H1 (cell line): ENCODE results near the gene MAGEB3. TPM values are rescaled to one million over a fixed set of nuclear protein-coding genes. Genes with fewer than 3 reads are reported as not detected.

Source experiments
- CTCF ChIA-PET: fragments of 300-600 bp; sonication (Branson Sonifier 250); formaldehyde crosslinking; loops from one replicate; lab custom pipeline; 2021; ENCODE audit not compliant: partially characterized antibody; lab: Charles Lee
- POLR2A ChIA-PET: fragments of 300-600 bp; sonication (Branson Sonifier 250); formaldehyde crosslinking; loops from one replicate; lab custom pipeline; 2021; ENCODE audit warnings: inconsistent platforms; ENCODE audit not compliant: partially characterized antibody; lab: Charles Lee
- DNase-seq, 2 experiments: peaks; one replicate each; pipeline versions ENCODE4 v3.0.0 to v3.0.0-alpha.2; 2010 to 2022; ENCODE audit warnings: low spot score in 2 of 2, low read depth in 1 of 2, mixed read lengths in 1 of 2
- FAIRE-seq: peaks from 2 replicates; lab custom pipeline; 2011; peaks lifted over from hg19 to GRCh38; lab: Jason Lieb, UNC
- H2AFZ ChIP-seq: 2 replicates; pipeline ENCODE4 v1.8.1; 2012; ENCODE audit warnings: low read length, inconsistent platforms
- H2AK5ac ChIP-seq: 2 replicates; pipeline ENCODE4 v1.6.1; 2013; ENCODE audit warnings: low read depth, low read length
- H2BK120ac ChIP-seq: replicated peaks from 2 replicates; pipeline ENCODE3; 2013; ENCODE audit warnings: low read depth, low read length, inconsistent platforms
- H2BK12ac ChIP-seq: 2 replicates; pipeline ENCODE4 v1.6.1; 2013; ENCODE audit warnings: low read depth, low read length
- H2BK15ac ChIP-seq: 2 replicates; pipeline ENCODE4 v1.6.1; 2013; ENCODE audit warnings: low read length
- H2BK20ac ChIP-seq: 2 replicates; pipeline ENCODE4 v1.6.1; 2013; ENCODE audit warnings: low read length
- H2BK5ac ChIP-seq: 2 replicates; pipeline ENCODE4 v1.6.1; 2013; ENCODE audit warnings: low read depth, low read length
- H3K14ac ChIP-seq: 2 replicates; pipeline ENCODE4 v1.6.1; 2013; ENCODE audit warnings: inconsistent platforms; ENCODE audit not compliant: insufficient read length
- H3K18ac ChIP-seq: 2 replicates; pipeline ENCODE4 v1.6.1; 2013; ENCODE audit warnings: low read length; ENCODE audit errors: extremely low read depth
- H3K23ac ChIP-seq: 2 replicates; pipeline ENCODE4 v1.6.1; 2013; ENCODE audit warnings: inconsistent platforms; ENCODE audit not compliant: insufficient read length
- H3K23me2 ChIP-seq: 2 replicates; pipeline ENCODE4 v1.6.1; 2013; ENCODE audit warnings: low read depth, low read length
- H3K27ac ChIP-seq: 2 replicates; pipeline ENCODE4 v1.6.1; 2011; ENCODE audit warnings: low read depth, low read length, inconsistent platforms
- H3K27me3 ChIP-seq, 4 experiments: replicated peaks in 1 of 4; 1 replicate in 1 of 4; 2 replicates in 3 of 4; pipeline versions ENCODE4 v1.6.1 to v1.8.1; 2011 to 2013; ENCODE audit warnings: low read length in 3 of 4, mild to moderate bottlenecking in 3 of 4, inconsistent platforms in 2 of 4, mixed read lengths in 2 of 4, moderate library complexity in 1 of 4; ENCODE audit not compliant: control insufficient read depth in 3 of 4, insufficient read depth in 3 of 4; ENCODE audit errors: extremely low read depth in 1 of 4
- H3K36me3 ChIP-seq, 4 experiments: 2 replicates each; pipeline versions ENCODE4 v1.6.1 to v1.8.1; 2011 to 2013; ENCODE audit warnings: mild to moderate bottlenecking in 4 of 4, low read length in 3 of 4, moderate library complexity in 2 of 4, control low read depth in 1 of 4, inconsistent platforms in 1 of 4; ENCODE audit not compliant: insufficient read depth in 4 of 4, control insufficient read depth in 2 of 4
- H3K4ac ChIP-seq: replicated peaks from 2 replicates; pipeline ENCODE3; 2013; ENCODE audit warnings: low read length, low read depth, mixed read lengths, inconsistent platforms; ENCODE audit not compliant: insufficient read length
- H3K4me1 ChIP-seq, 4 experiments: replicated peaks in 1 of 4; 1 replicate in 1 of 4; 2 replicates in 3 of 4; pipeline versions ENCODE4 v1.6.1 to v1.8.1; 2011 to 2013; ENCODE audit warnings: low read length in 3 of 4, inconsistent platforms in 2 of 4, mixed read lengths in 1 of 4; ENCODE audit not compliant: insufficient read depth in 4 of 4, control insufficient read depth in 3 of 4
- H3K4me2 ChIP-seq, 2 experiments: 2 replicates each; pipeline versions ENCODE4 v1.6.1 to v1.8.1; 2011 to 2013; ENCODE audit warnings: low read depth in 2 of 2, low read length in 2 of 2, control low read depth in 1 of 2, inconsistent platforms in 1 of 2, mild to moderate bottlenecking in 1 of 2; ENCODE audit not compliant: insufficient read depth in 1 of 2
- H3K4me3 ChIP-seq, 4 experiments: fragments of 200-600, 300-600 bp in 1 of 4; sonication (generic), shearing (Covaris generic), sonication (Bioruptor Twin) in 1 of 4; 2 replicates each; pipeline versions ENCODE4 v1.5.1 to v1.8.1; 2011 to 2016; ENCODE audit warnings: low read length in 4 of 4, low read depth in 3 of 4, control low read depth in 2 of 4, inconsistent platforms in 2 of 4, mild to moderate bottlenecking in 2 of 4, mixed read lengths in 1 of 4, moderate library complexity in 1 of 4; ENCODE audit not compliant: insufficient read depth in 2 of 4; ENCODE audit errors: extremely low read depth in 1 of 4
- H3K56ac ChIP-seq: replicated peaks from 2 replicates; pipeline ENCODE3; 2013; ENCODE audit warnings: low read depth, mild to moderate bottlenecking, mixed read lengths, low read length, inconsistent platforms; ENCODE audit not compliant: insufficient read length
- H3K79me1 ChIP-seq: 2 replicates; pipeline ENCODE4 v1.6.1; 2013; ENCODE audit warnings: low read depth, low read length, control low read depth
- H3K79me2 ChIP-seq, 2 experiments: 2 replicates each; pipeline versions ENCODE4 v1.6.1 to v1.8.1; 2012 to 2013; ENCODE audit warnings: low read length in 2 of 2, mild to moderate bottlenecking in 2 of 2, inconsistent platforms in 1 of 2; ENCODE audit not compliant: insufficient read depth in 2 of 2, control insufficient read depth in 1 of 2
- H3K9ac ChIP-seq, 4 experiments: replicated peaks in 1 of 4; 1 replicate in 1 of 4; 2 replicates in 3 of 4; pipeline versions ENCODE4 v1.6.1 to v1.8.1; 2011 to 2013; ENCODE audit warnings: low read depth in 3 of 4, low read length in 3 of 4, control low read depth in 2 of 4, mild to moderate bottlenecking in 2 of 4, moderate library complexity in 2 of 4, inconsistent platforms in 1 of 4; ENCODE audit errors: extremely low read depth in 1 of 4
- H3K9me3 ChIP-seq, 2 experiments: 2 replicates each; pipeline versions ENCODE4 v1.6.1 to v1.8.1; 2012 to 2013; ENCODE audit warnings: mild to moderate bottlenecking in 2 of 2, moderate library complexity in 2 of 2, control low read depth in 1 of 2, inconsistent platforms in 1 of 2, low read depth in 1 of 2, low read length in 1 of 2, mixed read lengths in 1 of 2; ENCODE audit not compliant: insufficient read depth in 2 of 2
- H4K20me1 ChIP-seq, 2 experiments: replicated peaks in 1 of 2; 2 replicates each; pipeline versions ENCODE3 to v1.8.1; 2011 to 2013; ENCODE audit warnings: inconsistent platforms in 2 of 2, low read length in 2 of 2, mild to moderate bottlenecking in 1 of 2; ENCODE audit not compliant: insufficient read depth in 2 of 2, control insufficient read depth in 1 of 2
- H4K5ac ChIP-seq: 2 replicates; pipeline ENCODE4 v1.6.1; 2013; ENCODE audit warnings: low read length, low read depth, mixed read lengths, inconsistent platforms; ENCODE audit not compliant: insufficient read length
- H4K8ac ChIP-seq: 2 replicates; pipeline ENCODE4 v1.8.0; 2013; ENCODE audit warnings: mild to moderate bottlenecking, moderate library complexity, low read length, inconsistent platforms; ENCODE audit not compliant: insufficient read depth; ENCODE audit errors: extremely low read depth
- H4K91ac ChIP-seq: replicated peaks from 2 replicates; pipeline ENCODE3; 2013; ENCODE audit warnings: low read length, mixed read lengths, inconsistent platforms; ENCODE audit not compliant: insufficient read length
- BCL11A ChIP-seq, 2 experiments: IDR thresholded peaks; one replicate each; pipeline ENCODE4 v1.6.1; 2011; ENCODE audit warnings: low read depth in 2 of 2, low read length in 2 of 2, mild to moderate bottlenecking in 2 of 2
- CHD1 ChIP-seq: IDR thresholded peaks from 2 replicates; pipeline ENCODE4 v1.6.1; 2012; ENCODE audit warnings: low read depth, low read length, improper control_type of control experiment
- EP300 ChIP-seq, 2 experiments: IDR thresholded peaks; 1 replicate in 1 of 2; 2 replicates in 1 of 2; pipeline ENCODE4 v1.6.1; 2011 to 2012; ENCODE audit warnings: low read depth in 2 of 2, low read length in 2 of 2, mild to moderate bottlenecking in 2 of 2, borderline replicate concordance in 1 of 2, inconsistent platforms in 1 of 2, moderate library complexity in 1 of 2
- EZH2 ChIP-seq: fragments of 200-600 bp; sonication (generic); IDR thresholded peaks from 2 replicates; pipeline ENCODE4 v1.7.1; 2012; ENCODE audit warnings: low read depth, mild to moderate bottlenecking, moderate library complexity, low read length, inconsistent platforms; ENCODE audit not compliant: severe bottlenecking
- JUN ChIP-seq: IDR thresholded peaks from 2 replicates; pipeline ENCODE4 v1.6.1; 2011; ENCODE audit warnings: low read depth, mild to moderate bottlenecking, improper control_type of control experiment, low read length
- KDM5A ChIP-seq: fragments of 200-600 bp; IDR thresholded peaks from 2 replicates; pipeline ENCODE4 v1.7.1; 2012; ENCODE audit warnings: mild to moderate bottlenecking, low read length, inconsistent platforms, mixed read lengths
- NANOG ChIP-seq: IDR thresholded peaks from 2 replicates; pipeline ENCODE4 v1.6.1; 2011; ENCODE audit warnings: low read length, low read depth, mild to moderate bottlenecking, inconsistent platforms; ENCODE audit not compliant: insufficient read depth, poor library complexity, severe bottlenecking
- POLR2A ChIP-seq, 2 experiments: IDR thresholded peaks; 1 replicate in 1 of 2; 2 replicates in 1 of 2; pipeline ENCODE4 v1.6.1; 2011; ENCODE audit warnings: low read depth in 2 of 2, low read length in 2 of 2, mild to moderate bottlenecking in 2 of 2; ENCODE audit errors: control extremely low read depth in 1 of 2
- RBBP5 ChIP-seq: IDR thresholded peaks from 2 replicates; pipeline ENCODE4 v1.7.1; 2012; ENCODE audit warnings: low read depth, mild to moderate bottlenecking, inconsistent platforms, low read length, moderate library complexity, borderline replicate concordance
- SP2 ChIP-seq: IDR thresholded peaks from 2 replicates; pipeline ENCODE4 v1.6.1; 2012; ENCODE audit warnings: mild to moderate bottlenecking, low read length, inconsistent platforms
- TAF7 ChIP-seq: optimal IDR thresholded peaks from 2 replicates; pipeline ENCODE3; 2011; ENCODE audit warnings: low read depth, mild to moderate bottlenecking, inconsistent platforms, low read length, moderate library complexity, borderline replicate concordance
- WGBS, 2 experiments: shearing (Covaris generic) in 1 of 2; methylation state at CpG; one replicate each; pipeline versions ENCODE4 v1.1.6 to v1.1.7; 2013 to 2015; ENCODE audit warnings: low lambda C conversion rate in 2 of 2, mixed read lengths in 2 of 2, inconsistent platforms in 1 of 2, low coverage in 1 of 2, missing lambda C conversion rate in 1 of 2; ENCODE audit not compliant: insufficient replicate concordance in 2 of 2, insufficient coverage in 1 of 2, insufficient read length in 1 of 2; ENCODE audit errors: extremely low coverage in 1 of 2, missing lambda C conversion rate in 1 of 2; 5-methylcytosine and 5-hydroxymethylcytosine counted together
- polyA plus RNA-seq, 7 experiments: library from polyadenylated mRNA; depleted of rRNA in 3 of 7; stranded (reverse) in 5 of 7; unstranded in 2 of 7; fragments of >200 nt in 5 of 7; fragments of 200-250 nt in 2 of 7; gene quantifications; 1 replicate in 5 of 7; 2 replicates in 1 of 7; 4 replicates in 1 of 7; pipeline versions ENCODE4 v1.2.1 to v1.2.3, GENCODE V29; 2011 to 2013; ENCODE audit warnings: missing spikeins in 2 of 7, mixed read lengths in 2 of 7
- total RNA-seq: library from RNA; stranded (reverse); fragmentation: NEBNext Ultra II Directional; extraction: Animal tissue kit (Norgen Biotek cat#: 25700); gene quantifications from 2 replicates; pipeline ENCODE4 v1.2.1, GENCODE V29; 2021

MAGEB3 gene
- total and polyA plus RNA-seq, 2 of the 8 experiments (the other 6 are each of a cell fraction or from before 2014, with no cell fraction given) = not detected

DNA sequence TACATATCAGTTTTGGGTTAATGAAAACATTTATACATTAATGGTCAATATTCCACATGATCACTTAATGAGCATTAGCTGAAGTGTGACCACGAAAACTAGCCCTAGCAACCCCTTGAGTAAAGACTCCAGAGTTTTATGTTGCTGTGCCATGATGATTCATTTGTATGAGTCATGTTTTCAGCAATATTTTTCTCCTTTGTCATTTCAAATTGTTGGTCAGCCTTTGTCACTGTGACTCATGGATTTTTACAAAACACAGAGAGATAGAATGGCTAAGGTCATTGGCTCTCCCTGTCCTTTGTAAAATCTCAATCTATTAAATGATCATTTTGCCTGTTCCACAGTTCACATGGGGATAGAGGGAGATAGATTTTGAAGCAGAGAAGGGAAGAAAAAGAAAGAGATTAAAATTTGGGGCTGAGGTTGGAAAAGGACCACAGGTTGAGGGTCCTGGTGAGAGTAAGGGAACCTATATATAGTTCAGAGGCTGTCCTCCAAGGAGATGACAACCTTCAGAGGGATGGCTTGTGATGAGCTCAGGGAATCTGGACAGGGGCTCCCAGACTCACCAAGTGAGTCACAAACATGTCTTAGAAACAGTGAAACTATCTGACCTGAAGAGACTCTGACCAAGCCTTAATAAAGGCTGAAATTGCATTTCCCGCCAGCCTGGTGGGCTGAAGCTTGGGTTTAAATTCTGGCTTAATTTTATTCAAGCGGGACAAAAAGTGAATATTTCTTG lies 53.2 kb downstream of the MAGEB3 start:
- H4K20me1 ChIP-seq = no peaks in the 10 kb centered on the region
- H3K23ac ChIP-seq = no peak overlapping the region
- ChIA-PET CTCF (interaction anchor here (0.6 to 0.8 kb wide), 3 partner anchors 18 to 220 kb away, joined by 3 read pairs; no protein-coding TSS in a partner anchor), POLR2A (no interaction called here)
- H3K36me3 ChIP-seq = no peaks in the 10 kb centered on the region
- no peak overlapping the region for H4K8ac ChIP-seq
- no peak for DNase-seq
- no peak overlapping the region for H3K4me2 ChIP-seq
- no peaks in the 10 kb centered on the region for H3K23me2 ChIP-seq
- no peak overlapping the region for H3K4me3 ChIP-seq
- WGBS, 2 experiments = 56% methylated on average over 3 of the region's 3 CpGs; no CpG with 5 or more reads in 1 of the 2 experiments
- no peaks in the 10 kb centered on the region for H3K4me1 ChIP-seq
- no peaks in the 10 kb centered on the region for H3K9me3 ChIP-seq
- H3K18ac ChIP-seq = no peak overlapping the region
- H3K27me3 ChIP-seq = no peaks in the 10 kb centered on the region
- H3K27ac ChIP-seq = no peak overlapping the region
- H4K91ac ChIP-seq = no peak overlapping the region
- no peak overlapping the region for H2BK12ac ChIP-seq
- no peak overlapping the region for H3K9ac ChIP-seq
- H2AFZ ChIP-seq = no peak overlapping the region
- no peak overlapping the region for H4K5ac ChIP-seq
- H3K79me1 ChIP-seq = no peaks in the 10 kb centered on the region
- no peak overlapping the region for H2BK20ac ChIP-seq
- H2BK5ac ChIP-seq = no peak overlapping the region
- H3K56ac ChIP-seq = no peak overlapping the region
- H3K79me2 ChIP-seq = no peaks in the 10 kb centered on the region
- no peak overlapping the region for H2BK120ac ChIP-seq
- H2AK5ac ChIP-seq = no peak overlapping the region
- H3K14ac ChIP-seq = no peak overlapping the region
- no peak overlapping the region for H2BK15ac ChIP-seq
- no peak overlapping the region for H3K4ac ChIP-seq
- no peak for FAIRE-seq
- TF ChIP-seq BCL11A (IDR thresholded peaks at IDR 0.05; ENCODE audit: low read depth in 2 of 2, low read length in 2 of 2) (no peak), JUN (no peak), CHD1 (no peak), NANOG (no peak), EZH2 (no peak), KDM5A (no peak), POLR2A (IDR thresholded peaks at IDR 0.05; ENCODE audit: control extremely low read depth in 1 of 2, low read depth in 2 of 2, low read length in 2 of 2) (no peak), RBBP5 (no peak), SP2 (no peak), EP300 (IDR thresholded peaks at IDR 0.05; ENCODE audit: borderline replicate concordance in 1 of 2, low read depth in 2 of 2, low read length in 2 of 2) (no peak), TAF7 (no peak)
